T-helper 2 cell treated with Interferon-gamma antibody and Interleukin-4, amounts not matched to agents 5 μg/mL and 100 μg/mL, for 36 hours (primary cell): ENCODE results near the gene RASSF3.
"Not testable (repeated sequence)": the region's sequence is repeated elsewhere in the genome, so short reads cannot be mapped to it uniquely, and the experiment has no call there.

Source experiments
- DNase-seq: peaks from one replicate; pipeline ENCODE4 v3.0.0; 2021; ENCODE audit warnings: low spot score
- H3K27ac Mint-ChIP-seq: one replicate; pipeline ENCODE4 v1.8.0; 2021; ENCODE audit warnings: mild to moderate bottlenecking, mixed read lengths
- H3K27me3 Mint-ChIP-seq: one replicate; pipeline ENCODE4 v1.8.0; 2021; ENCODE audit warnings: low read depth, mixed read lengths
- H3K36me3 Mint-ChIP-seq: one replicate; pipeline ENCODE4 v1.8.0; 2021; ENCODE audit warnings: low read depth, mixed read lengths
- H3K4me1 Mint-ChIP-seq: one replicate; pipeline ENCODE4 v1.8.0; 2021; ENCODE audit warnings: low read depth, mixed read lengths
- H3K4me3 Mint-ChIP-seq: one replicate; pipeline ENCODE4 v1.8.0; 2022; ENCODE audit warnings: mild to moderate bottlenecking, moderate library complexity, mixed read lengths
- H3K9me3 Mint-ChIP-seq: one replicate; pipeline ENCODE4 v1.8.0; 2021; ENCODE audit warnings: mixed read lengths

RASSF3 gene

DNA sequence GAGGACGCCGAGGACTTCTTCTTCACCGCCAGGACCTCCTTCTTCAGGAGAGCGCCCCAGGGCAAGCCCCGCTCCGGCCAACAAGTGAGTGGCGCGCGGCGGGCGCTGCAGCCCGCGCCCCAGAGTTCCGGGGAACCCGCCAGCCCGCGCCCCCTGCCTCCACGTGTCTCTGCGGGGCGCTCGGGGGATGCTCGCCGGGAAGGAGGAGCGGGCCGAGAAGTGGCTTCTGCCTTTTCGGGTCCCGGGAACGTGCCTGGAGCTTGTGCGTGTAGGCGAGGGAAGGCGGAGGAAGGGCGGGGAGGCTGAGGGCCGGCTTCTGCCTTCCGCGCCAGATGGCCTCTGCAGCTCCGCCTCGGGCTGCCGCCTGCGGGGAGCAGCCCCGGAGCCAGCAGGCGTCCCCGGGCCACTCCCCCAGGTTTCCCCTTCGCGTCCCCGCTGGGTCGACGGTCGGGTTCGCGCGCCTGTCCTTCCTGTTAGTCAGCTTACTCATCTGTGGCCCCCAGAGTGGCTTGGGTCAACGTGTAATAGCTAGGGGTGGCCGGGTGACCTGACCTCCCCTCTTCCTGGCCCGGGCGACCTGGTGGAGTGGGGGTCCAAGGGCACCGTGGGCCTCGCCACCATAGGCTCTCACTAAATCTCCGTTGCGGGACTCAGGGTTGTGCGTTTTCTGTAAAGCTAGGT, 505 bp downstream of the RASSF3 start:
- H3K4me1 Mint-ChIP-seq: peaks cover 38% of the 10 kb centered on the region
- peak overlapping the region; percentile 79 for H3K27ac Mint-ChIP-seq
- no peaks in the 10 kb centered on the region for H3K27me3 Mint-ChIP-seq
- H3K36me3 Mint-ChIP-seq: peaks cover 27% of the 10 kb centered on the region
- peak overlapping the region; percentile 98 for H3K4me3 Mint-ChIP-seq
- no peaks in the 10 kb centered on the region for H3K9me3 Mint-ChIP-seq
- peak; percentile 69 for DNase-seq

DNA sequence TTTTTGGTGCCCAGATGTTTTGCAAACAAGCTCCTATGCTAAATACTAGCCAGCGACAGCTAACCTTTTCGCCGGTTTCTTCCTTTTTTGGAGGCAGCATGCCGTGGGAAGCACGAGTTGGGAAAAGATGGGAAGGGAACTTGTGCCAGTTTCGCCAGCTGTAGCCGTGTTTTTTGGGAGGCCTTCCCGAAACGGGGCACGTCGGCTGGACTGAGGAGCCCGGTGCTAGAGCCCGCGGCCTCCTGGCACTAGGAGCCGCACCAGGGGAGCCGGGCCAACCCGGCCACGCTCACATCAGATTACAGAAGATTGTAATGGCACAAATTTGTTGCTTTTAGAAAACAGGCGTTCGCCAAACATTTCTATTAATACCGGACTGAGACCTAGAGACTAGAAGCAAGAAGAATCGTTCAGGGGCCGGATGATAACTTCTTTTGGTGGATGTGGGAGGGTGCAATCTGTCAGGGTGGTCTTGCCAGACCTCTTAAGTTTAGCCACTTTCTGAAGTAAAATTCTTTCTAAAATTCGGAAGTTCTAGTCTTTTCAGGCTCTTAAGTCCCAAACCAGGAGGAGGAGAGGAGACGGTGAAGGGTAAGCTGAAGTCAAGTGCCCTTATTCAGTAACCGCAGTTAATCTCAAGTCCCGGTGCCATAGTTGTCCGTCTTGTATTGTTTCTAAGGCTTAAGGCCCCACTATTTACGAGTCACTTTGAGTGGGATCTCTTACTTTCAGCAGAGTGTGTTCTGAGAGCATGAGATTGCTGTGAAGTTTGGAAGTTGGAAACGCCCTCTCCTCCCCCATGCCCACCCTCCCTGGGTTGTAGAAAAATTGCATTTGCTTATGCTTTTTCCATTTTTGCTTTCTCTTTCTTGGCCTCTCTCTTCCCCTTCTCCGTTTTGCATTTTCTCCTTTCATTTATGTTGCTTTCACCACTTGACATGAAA, 1.3 kb downstream of the RASSF3 start:
- DNase-seq: peak; percentile 9
- H3K27me3 Mint-ChIP-seq: no peaks in the 10 kb centered on the region
- H3K27ac Mint-ChIP-seq: peak overlapping the region; percentile 78
- H3K9me3 Mint-ChIP-seq: no peaks in the 10 kb centered on the region
- H3K36me3 Mint-ChIP-seq: peaks cover 35% of the 10 kb centered on the region
- H3K4me1 Mint-ChIP-seq: peaks cover 45% of the 10 kb centered on the region
- peak overlapping the region; percentile 98 for H3K4me3 Mint-ChIP-seq

- H3K27me3 Mint-ChIP-seq: no peaks in the 10 kb centered on the region
- peaks cover 50% of the 10 kb centered on the region for H3K4me1 Mint-ChIP-seq
- peaks cover 40% of the 10 kb centered on the region for H3K36me3 Mint-ChIP-seq
- peak overlapping the region; percentile 78 for H3K27ac Mint-ChIP-seq
- no peak for DNase-seq
- no peaks in the 10 kb centered on the region for H3K9me3 Mint-ChIP-seq
- peak overlapping the region; percentile 98 for H3K4me3 Mint-ChIP-seq
Observed at GRCh38 chr12:64612843-64613242, 2.5 kb downstream of the RASSF3 start.

- peaks cover 40% of the 10 kb centered on the region for H3K36me3 Mint-ChIP-seq
- H3K27ac Mint-ChIP-seq, DNase-seq, H3K9me3 Mint-ChIP-seq, H3K4me3 Mint-ChIP-seq, H3K27me3 Mint-ChIP-seq: not testable (repeated sequence)
- peaks cover 44% of the 10 kb centered on the region for H3K4me1 Mint-ChIP-seq
Observed at GRCh38 chr12:64613775-64614398, 3.6 kb downstream of the RASSF3 start.

GRCh38 chr12:64616201-64616600, 5.9 kb downstream of the RASSF3 start:
- H3K9me3 Mint-ChIP-seq: no peaks in the 10 kb centered on the region
- peaks cover 50% of the 10 kb centered on the region for H3K4me1 Mint-ChIP-seq
- no peaks in the 10 kb centered on the region for H3K27me3 Mint-ChIP-seq
- DNase-seq: no peak
- no peak overlapping the region for H3K4me3 Mint-ChIP-seq
- H3K27ac Mint-ChIP-seq: no peak overlapping the region
- H3K36me3 Mint-ChIP-seq: peaks cover 44% of the 10 kb centered on the region

GRCh38 chr12:64618953-64619590, 8.8 kb downstream of the RASSF3 start:
- H3K27ac Mint-ChIP-seq: no peak overlapping the region
- H3K36me3 Mint-ChIP-seq: peaks cover 29% of the 10 kb centered on the region
- peaks cover 34% of the 10 kb centered on the region for H3K4me1 Mint-ChIP-seq
- H3K9me3 Mint-ChIP-seq: no peaks in the 10 kb centered on the region
- DNase-seq: no peak
- H3K4me3 Mint-ChIP-seq: no peak overlapping the region
- H3K27me3 Mint-ChIP-seq: no peaks in the 10 kb centered on the region

DNA sequence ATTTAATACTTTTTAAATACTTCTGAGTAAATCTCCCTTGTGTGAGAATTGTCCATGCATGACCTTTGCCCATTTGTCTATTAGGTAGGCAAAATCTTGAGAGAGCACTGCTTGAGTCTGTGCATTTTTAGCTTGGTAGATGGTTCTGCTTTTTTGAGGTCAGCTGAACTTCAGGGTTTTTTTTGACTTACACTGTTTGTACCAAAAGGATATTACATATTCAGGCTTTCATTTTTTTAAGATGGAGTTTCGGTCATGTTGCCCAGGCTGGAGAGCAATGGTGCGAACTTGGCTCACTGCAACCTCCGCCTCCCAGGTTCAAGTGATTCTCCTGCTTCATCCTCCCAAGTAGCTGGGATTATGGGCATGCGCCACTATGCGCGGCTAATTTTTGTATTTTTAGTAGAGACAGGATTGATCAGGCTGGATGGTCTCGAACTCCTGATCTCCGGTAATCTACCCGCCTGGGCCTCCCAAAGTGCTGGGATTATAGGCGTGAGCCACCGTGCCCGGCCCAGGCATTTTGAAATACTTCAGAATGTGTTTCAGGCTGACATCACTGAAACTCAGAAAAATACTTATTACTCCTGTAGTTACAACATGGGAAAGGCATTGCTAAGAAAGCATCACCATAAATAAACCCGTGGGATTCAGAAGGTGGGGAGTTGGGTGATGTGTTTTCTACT, 11.1 kb downstream of the RASSF3 start:
- no peaks in the 10 kb centered on the region for H3K27me3 Mint-ChIP-seq
- no peaks in the 10 kb centered on the region for H3K9me3 Mint-ChIP-seq
- H3K36me3 Mint-ChIP-seq: peaks cover 17% of the 10 kb centered on the region
- peaks cover 34% of the 10 kb centered on the region for H3K4me1 Mint-ChIP-seq
- no peak overlapping the region for H3K27ac Mint-ChIP-seq
- H3K4me3 Mint-ChIP-seq: no peak overlapping the region
- DNase-seq: no peak

- peaks cover 9% of the 10 kb centered on the region for H3K36me3 Mint-ChIP-seq
- H3K4me1 Mint-ChIP-seq: peaks cover 28% of the 10 kb centered on the region
- no peaks in the 10 kb centered on the region for H3K9me3 Mint-ChIP-seq
- no peak for DNase-seq
- no peak overlapping the region for H3K27ac Mint-ChIP-seq
- no peaks in the 10 kb centered on the region for H3K27me3 Mint-ChIP-seq
- no peak overlapping the region for H3K4me3 Mint-ChIP-seq
Observed at GRCh38 chr12:64624035-64624434, 13.7 kb downstream of the RASSF3 start.

- Mint-ChIP-seq H3K4me1 (peaks cover 19% of the 10 kb centered on the region), H3K27me3 (no peaks in the 10 kb centered on the region), H3K9me3 (no peaks in the 10 kb centered on the region), H3K4me3 (peak overlapping the region; percentile 87), H3K27ac (peak overlapping the region; percentile 86), H3K36me3 (peaks cover 6% of the 10 kb centered on the region)
- peak; percentile 34 for DNase-seq
Observed at GRCh38 chr12:64625243-64626077, 15.2 kb downstream of the RASSF3 start.

- not testable (repeated sequence) for H3K9me3 Mint-ChIP-seq, H3K27ac Mint-ChIP-seq, H3K4me3 Mint-ChIP-seq, H3K27me3 Mint-ChIP-seq, DNase-seq
- Mint-ChIP-seq H3K36me3 (peaks cover 17% of the 10 kb centered on the region), H3K4me1 (peaks cover 28% of the 10 kb centered on the region)
Observed at GRCh38 chr12:64626588-64626987, 16.3 kb downstream of the RASSF3 start.

DNA sequence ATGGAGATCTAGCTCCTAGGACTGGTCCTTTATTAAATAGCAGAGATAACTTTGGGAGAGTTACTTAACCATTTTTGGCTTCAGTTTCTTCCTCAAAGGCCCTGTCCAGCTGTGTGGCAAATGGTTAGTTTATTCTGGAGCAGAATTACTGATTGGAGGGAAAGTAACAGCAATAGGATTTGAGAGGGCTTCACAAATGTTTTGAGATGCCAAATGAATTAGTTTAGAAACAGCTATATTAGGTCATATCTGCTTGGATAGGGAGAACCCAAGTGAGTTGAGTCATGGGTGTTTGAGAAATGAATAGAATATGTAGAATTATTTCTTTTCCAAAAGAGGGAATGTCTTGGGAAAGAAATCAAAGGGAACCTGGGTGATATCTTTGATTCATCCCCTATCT, 17.5 kb downstream of the RASSF3 start:
- no peak for DNase-seq
- H3K36me3 Mint-ChIP-seq: peaks cover 27% of the 10 kb centered on the region
- peaks cover 37% of the 10 kb centered on the region for H3K4me1 Mint-ChIP-seq
- no peaks in the 10 kb centered on the region for H3K27me3 Mint-ChIP-seq
- H3K4me3 Mint-ChIP-seq: no peak overlapping the region
- peaks cover 15% of the 10 kb centered on the region for H3K9me3 Mint-ChIP-seq
- H3K27ac Mint-ChIP-seq: no peak overlapping the region

- H3K4me3 Mint-ChIP-seq: no peak overlapping the region
- peaks cover 23% of the 10 kb centered on the region for H3K9me3 Mint-ChIP-seq
- H3K27me3 Mint-ChIP-seq: no peaks in the 10 kb centered on the region
Observed at GRCh38 chr12:64631197-64631596, 20.9 kb downstream of the RASSF3 start.

More at GRCh38 chr12:64631197-64631596, 20.9 kb downstream of the RASSF3 start:
- Mint-ChIP-seq H3K4me1 (peaks cover 34% of the 10 kb centered on the region), H3K27ac (peak overlapping the region; percentile 43), H3K36me3 (peaks cover 42% of the 10 kb centered on the region)
- DNase-seq: no peak
